ENCODE measurements around the gene ILKAP.

The ILKAP gene

GRCh38 chr2:238133499-238134392 is 69.7 kb downstream of the ILKAP start:
- no peak for DNase-seq (ENCODE audit: low spot score)
- in situ Hi-C loops (cut with MboI; ENCODE audit: low sequenced_read_pairs, unreplicated experiment), result no loop called here
- TF ChIP-seq CTCF (IDR thresholded peaks at IDR 0.05; ENCODE audit: borderline replicate concordance, control extremely low read depth, extremely low read depth, insufficient read depth, missing control alignments), result no peak

- no peak for TF ChIP-seq CTCF (IDR thresholded peaks at IDR 0.05; ENCODE audit: borderline replicate concordance, control extremely low read depth, extremely low read depth, insufficient read depth, missing control alignments)
- in situ Hi-C loops (cut with MboI; ENCODE audit: low sequenced_read_pairs, unreplicated experiment), result no loop called here
- DNase-seq (ENCODE audit: low spot score), result no peak
Measured at GRCh38 chr2:238132463-238133450, 70.7 kb downstream of the ILKAP start.

GRCh38 chr2:238131761-238132462 is 71.6 kb downstream of the ILKAP start:
- in situ Hi-C loops (cut with MboI; ENCODE audit: low sequenced_read_pairs, unreplicated experiment), result no loop called here

GRCh38 chr2:238130696-238131628 is 72.5 kb downstream of the ILKAP start:
- in situ Hi-C loops (cut with MboI; ENCODE audit: low sequenced_read_pairs, unreplicated experiment), result no loop called here
- DNase-seq (ENCODE audit: low spot score), result no peak
- no peak for TF ChIP-seq CTCF (IDR thresholded peaks at IDR 0.05; ENCODE audit: borderline replicate concordance, control extremely low read depth, extremely low read depth, insufficient read depth, missing control alignments)

More at GRCh38 chr2:238131761-238132462, 71.6 kb downstream of the ILKAP start:
- no peak for DNase-seq (ENCODE audit: low spot score)
- no peak for TF ChIP-seq CTCF (IDR thresholded peaks at IDR 0.05; ENCODE audit: borderline replicate concordance, control extremely low read depth, extremely low read depth, insufficient read depth, missing control alignments)

- in situ Hi-C loops (cut with MboI; ENCODE audit: low sequenced_read_pairs, unreplicated experiment), result no loop called here
- no peak for DNase-seq (ENCODE audit: low spot score)
- no peak for TF ChIP-seq CTCF (IDR thresholded peaks at IDR 0.05; ENCODE audit: borderline replicate concordance, control extremely low read depth, extremely low read depth, insufficient read depth, missing control alignments)
Measured at GRCh38 chr2:238130111-238130695, 73.3 kb downstream of the ILKAP start.

All from GM13976 (cell line).